ENCODE data around the gene OPCML.

GRCh38 chr11:132858223-132858622 lies 674.1 kb downstream of the OPCML start:
- TF ChIP-seq CTCF (IDR thresholded peaks at IDR 0.05; ENCODE audit: low read length) (no peak), EZH2 (IDR thresholded peaks at IDR 0.05; ENCODE audit: borderline replicate concordance, low read length) (no peak)

Data from OCI-LY1 (cell line).